Suppressor macrophage treated with lipopolysaccharide for 4 hours (primary cell): ENCODE measurements around the gene PCDHB1.
"Not testable (repeated sequence)": the region's sequence is repeated elsewhere in the genome, so short reads cannot be mapped to it uniquely, and the experiment has no call there.

Experiments used
- DNase-seq: peaks from one replicate; pipeline ENCODE4 v3.0.0-alpha.2; 2020

Gene PCDHB1

DNA sequence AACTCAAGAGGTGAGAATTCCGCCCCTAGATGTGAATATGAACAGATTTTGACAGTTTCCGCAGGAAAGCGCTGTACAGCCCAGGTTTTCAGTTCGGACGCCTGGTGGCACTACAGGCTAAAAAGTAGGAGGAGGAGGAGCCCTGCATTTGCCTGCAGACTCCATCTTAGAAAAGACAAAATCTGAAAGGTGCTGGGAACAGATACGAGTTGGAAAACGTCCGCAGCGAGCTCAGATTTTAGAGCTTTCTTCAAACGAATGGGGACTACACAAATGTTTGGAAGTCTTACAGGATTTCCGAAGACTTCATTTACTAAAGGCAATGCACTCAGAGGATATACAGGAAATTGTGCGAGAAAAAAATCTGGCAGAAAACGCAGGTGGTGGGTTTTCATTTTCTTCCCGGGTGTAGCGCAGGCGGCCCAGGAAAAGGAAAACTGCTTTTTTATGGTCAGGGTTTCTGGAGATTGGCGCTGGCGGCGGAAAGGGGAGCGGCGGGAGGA lies 33.4 kb downstream of the PCDHB1 start:
- no peak for DNase-seq

DNA sequence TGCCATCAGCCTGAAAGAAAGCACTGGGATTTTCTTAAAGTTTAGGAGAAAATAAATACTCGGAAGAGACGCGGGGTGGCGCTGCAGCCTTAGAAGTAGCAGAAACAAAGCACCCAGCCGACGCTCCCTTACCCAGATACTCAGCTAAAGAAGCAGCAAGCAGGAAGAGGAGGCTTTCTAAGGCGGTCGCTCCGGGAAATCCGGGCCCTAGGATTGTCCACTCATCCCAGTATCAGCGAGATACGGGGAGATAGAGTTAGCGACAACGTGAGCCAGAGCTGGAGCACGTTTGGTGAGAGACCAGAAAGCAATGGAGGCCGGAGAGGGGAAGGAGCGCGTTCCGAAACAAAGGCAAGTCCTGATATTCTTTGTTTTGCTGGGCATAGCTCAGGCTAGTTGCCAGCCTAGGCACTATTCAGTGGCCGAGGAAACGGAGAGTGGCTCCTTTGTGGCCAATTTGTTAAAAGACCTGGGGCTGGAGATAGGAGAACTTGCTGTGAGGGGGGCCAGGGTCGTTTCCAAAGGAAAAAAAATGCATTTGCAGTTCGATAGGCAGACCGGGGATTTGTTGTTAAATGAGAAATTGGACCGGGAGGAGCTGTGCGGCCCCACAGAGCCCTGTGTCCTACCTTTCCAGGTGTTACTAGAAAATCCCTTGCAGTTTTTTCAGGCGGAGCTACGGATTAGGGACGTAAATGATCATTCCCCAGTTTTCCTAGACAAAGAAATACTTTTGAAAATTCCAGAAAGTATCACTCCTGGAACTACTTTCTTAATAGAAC lies 43.5 kb downstream of the PCDHB1 start, which contains the start of gene PCDHB2:
TSS of gene PCDHB2 (plus strand) at position 135 of the 782 bp plus-strand sequence. CDS start at position 311, 176 bp downstream.
- DNase-seq = no peak

DNA sequence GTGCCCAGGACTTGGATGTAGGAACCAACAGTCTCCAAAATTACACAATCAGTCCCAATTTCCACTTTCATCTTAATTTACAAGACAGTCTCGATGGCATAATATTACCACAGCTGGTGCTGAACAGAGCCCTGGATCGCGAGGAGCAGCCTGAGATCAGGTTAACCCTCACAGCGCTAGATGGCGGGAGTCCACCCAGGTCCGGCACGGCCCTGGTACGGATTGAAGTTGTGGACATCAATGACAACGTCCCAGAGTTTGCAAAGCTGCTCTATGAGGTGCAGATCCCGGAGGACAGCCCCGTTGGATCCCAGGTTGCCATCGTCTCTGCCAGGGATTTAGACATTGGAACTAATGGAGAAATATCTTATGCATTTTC lies 44.1 kb downstream of the PCDHB1 start:
- DNase-seq = no peak

DNA sequence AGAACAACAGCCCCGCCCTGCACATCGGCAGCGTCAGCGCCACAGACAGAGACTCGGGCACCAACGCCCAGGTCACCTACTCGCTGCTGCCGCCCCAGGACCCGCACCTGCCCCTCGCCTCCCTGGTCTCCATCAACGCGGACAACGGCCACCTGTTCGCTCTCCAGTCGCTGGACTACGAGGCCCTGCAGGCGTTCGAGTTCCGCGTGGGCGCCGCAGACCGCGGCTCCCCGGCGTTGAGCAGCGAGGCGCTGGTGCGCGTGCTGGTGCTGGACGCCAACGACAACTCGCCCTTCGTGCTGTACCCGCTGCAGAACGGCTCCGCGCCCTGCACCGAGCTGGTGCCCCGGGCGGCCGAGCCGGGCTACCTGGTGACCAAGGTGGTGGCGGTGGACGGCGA lies 45.0 kb downstream of the PCDHB1 start:
- DNase-seq = not testable (repeated sequence)

DNA sequence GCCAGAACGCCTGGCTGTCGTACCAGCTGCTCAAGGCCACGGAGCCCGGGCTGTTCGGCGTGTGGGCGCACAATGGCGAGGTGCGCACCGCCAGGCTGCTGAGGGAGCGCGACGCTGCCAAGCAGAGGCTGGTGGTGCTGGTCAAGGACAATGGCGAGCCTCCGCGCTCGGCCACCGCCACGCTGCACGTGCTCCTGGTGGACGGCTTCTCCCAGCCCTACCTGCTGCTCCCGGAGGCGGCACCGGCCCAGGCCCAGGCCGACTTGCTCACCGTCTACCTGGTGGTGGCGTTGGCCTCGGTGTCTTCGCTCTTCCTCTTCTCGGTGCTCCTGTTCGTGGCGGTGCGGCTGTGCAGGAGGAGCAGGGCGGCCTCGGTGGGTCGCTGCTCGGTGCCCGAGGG lies 45.4 kb downstream of the PCDHB1 start:
- not testable (repeated sequence) for DNase-seq

DNA sequence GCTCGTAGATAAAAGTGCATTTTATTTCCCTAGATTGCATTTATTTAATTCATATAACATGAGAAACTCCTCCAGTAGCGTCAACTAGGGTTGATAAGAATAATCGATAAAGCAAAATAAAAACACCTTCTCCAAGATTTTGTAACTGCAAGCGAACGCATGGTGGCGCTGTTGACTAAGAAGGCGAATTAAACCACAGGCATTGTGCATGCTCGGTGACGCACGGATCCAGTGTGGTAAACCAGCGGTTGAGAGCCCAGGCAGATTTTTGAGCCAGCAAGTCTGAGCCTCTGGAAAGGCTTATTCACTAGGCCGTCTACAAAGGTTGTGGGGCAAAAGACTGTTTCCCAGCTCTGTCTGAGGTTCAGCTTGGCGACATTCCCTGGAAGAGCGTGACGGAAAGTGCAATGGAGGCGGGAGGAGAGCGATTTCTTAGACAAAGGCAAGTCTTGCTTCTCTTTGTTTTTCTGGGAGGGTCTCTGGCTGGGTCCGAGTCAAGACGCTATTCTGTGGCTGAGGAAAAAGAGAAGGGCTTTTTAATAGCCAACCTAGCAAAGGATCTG lies 49.1 kb downstream of the PCDHB1 start, which contains the start of gene PCDHB3:
TSS of gene PCDHB3 (plus strand) at position 231 of the 563 bp plus-strand sequence. CDS start at position 408, 177 bp downstream.
- DNase-seq = peak; percentile 0

DNA sequence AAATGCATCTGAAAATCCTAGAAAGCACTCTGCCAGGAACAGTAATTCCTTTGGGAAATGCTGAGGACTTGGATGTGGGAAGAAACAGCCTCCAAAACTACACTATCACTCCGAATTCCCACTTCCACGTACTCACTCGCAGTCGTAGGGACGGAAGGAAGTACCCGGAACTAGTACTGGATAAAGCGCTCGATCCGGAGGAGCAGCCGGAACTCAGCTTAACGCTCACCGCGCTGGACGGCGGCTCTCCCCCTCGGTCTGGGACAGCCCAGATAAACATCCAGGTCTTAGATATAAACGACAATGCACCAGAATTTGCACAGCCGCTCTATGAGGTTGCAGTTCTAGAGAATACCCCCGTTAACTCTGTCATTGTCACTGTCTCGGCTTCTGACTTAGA lies 49.9 kb downstream of the PCDHB1 start:
- DNase-seq = no peak

DNA sequence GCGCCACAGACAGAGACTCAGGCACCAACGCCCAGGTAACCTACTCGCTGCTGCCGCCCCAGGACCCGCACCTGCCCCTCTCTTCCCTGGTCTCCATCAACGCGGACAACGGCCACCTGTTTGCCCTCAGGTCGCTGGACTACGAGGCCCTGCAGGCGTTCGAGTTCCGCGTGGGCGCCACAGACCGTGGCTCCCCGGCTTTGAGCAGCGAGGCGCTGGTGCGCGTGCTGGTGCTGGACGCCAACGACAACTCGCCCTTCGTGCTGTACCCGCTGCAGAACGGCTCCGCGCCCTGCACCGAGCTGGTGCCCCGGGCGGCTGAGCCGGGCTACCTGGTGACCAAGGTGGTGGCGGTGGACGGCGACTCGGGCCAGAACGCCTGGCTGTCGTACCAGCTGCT lies 50.9 kb downstream of the PCDHB1 start:
- not testable (repeated sequence) for DNase-seq

DNA sequence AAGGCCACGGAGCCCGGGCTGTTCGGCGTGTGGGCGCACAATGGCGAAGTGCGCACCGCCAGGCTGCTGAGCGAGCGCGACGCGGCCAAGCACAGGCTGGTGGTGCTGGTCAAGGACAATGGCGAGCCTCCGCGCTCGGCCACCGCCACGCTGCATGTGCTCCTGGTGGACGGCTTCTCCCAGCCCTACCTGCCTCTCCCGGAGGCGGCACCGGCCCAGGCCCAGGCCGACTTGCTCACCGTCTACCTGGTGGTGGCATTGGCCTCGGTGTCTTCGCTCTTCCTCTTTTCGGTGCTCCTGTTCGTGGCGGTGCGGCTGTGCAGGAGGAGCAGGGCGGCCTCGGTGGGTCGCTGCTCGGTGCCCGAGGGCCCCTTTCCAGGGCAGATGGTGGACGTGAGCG lies 51.3 kb downstream of the PCDHB1 start:
- DNase-seq = not testable (repeated sequence)

DNA sequence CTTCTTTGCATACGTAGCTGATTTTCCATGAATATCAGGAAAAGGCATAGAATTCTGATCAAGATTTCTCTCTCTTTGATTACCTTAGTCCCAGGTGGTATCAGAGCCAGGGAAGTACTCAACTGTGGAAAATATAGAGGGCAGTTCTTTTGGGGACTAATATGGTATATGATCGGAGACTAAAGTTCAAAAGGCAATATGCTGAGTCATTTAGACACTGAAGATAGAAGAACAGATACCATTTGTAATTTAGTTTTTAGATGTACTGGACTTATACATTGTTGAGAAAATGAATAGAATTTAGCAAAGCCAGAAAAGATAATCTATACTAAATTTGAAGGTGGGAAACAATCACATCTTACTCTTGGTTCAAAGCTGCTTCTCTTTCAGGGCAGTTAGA lies 54.2 kb downstream of the PCDHB1 start:
- DNase-seq = no peak
